GM23338 (cell line): ENCODE measurements around the gene BEST4. TPM values are rescaled to one million over a fixed set of nuclear protein-coding genes. Genes with fewer than 3 reads are reported as not detected.
"Not testable (repeated sequence)": the region's sequence is repeated elsewhere in the genome, so short reads cannot be mapped to it uniquely, and the experiment has no call there.

Experiments
- ATAC-seq: fragments of 200-7000 bp; cut with Tn5 transposase; 3 replicates; pipeline ENCODE4 v1.9.1; 2020
- DNase-seq: peaks from one replicate; pipeline ENCODE4 v3.0.0-alpha.2; 2015; ENCODE audit warnings: low spot score
- H2AFZ ChIP-seq: fragments of 200-600 bp; sonication (generic); 2 replicates; pipeline ENCODE4 v1.8.0; 2016; ENCODE audit warnings: antibody characterized with exemption, mild to moderate bottlenecking, moderate library complexity
- H3F3A ChIP-seq: fragments of 200-600 bp; sonication (generic); replicated peaks from 2 replicates; pipeline ENCODE4 v1.8.0; 2017; ENCODE audit warnings: antibody characterized with exemption, mixed run types, low read depth
- H3K27ac ChIP-seq: fragments of 200-600 bp; sonication (generic); 2 replicates; pipeline ENCODE4 v1.6.1; 2016; ENCODE audit warnings: low read depth
- H3K27me3 ChIP-seq: fragments of 200-600 bp; sonication (generic); 2 replicates; pipeline ENCODE4 v1.8.0; 2016; ENCODE audit warnings: mild to moderate bottlenecking, mixed run types, moderate library complexity; ENCODE audit not compliant: insufficient read depth
- H3K36me3 ChIP-seq: fragments of 200-600 bp; sonication (generic); 2 replicates; pipeline ENCODE4 v1.8.0; 2016; ENCODE audit warnings: mild to moderate bottlenecking; ENCODE audit not compliant: insufficient read depth
- H3K4me1 ChIP-seq: fragments of 200-600 bp; sonication (generic); 2 replicates; pipeline ENCODE4 v1.8.0; 2016; ENCODE audit warnings: mild to moderate bottlenecking, moderate library complexity; ENCODE audit not compliant: insufficient read depth
- H3K4me2 ChIP-seq: fragments of 200-600 bp; sonication (generic); 2 replicates; pipeline ENCODE4 v1.7.1; 2017; ENCODE audit warnings: mixed run types
- H3K4me3 ChIP-seq: fragments of 200-600 bp; sonication (generic); 2 replicates; pipeline ENCODE4 v1.6.1; 2016; ENCODE audit warnings: mixed run types
- H3K79me2 ChIP-seq: fragments of 200-600 bp; sonication (generic); replicated peaks from 2 replicates; pipeline ENCODE4 v1.8.0; 2017; ENCODE audit warnings: mild to moderate bottlenecking; ENCODE audit not compliant: insufficient read depth
- H3K9me2 ChIP-seq: fragments of 200-600 bp; sonication (generic); 2 replicates; pipeline ENCODE4 v1.8.0; 2017; ENCODE audit not compliant: insufficient read depth
- H4K20me1 ChIP-seq: fragments of 200-600 bp; sonication (generic); replicated peaks from 2 replicates; pipeline ENCODE4 v1.8.0; 2017; ENCODE audit warnings: mild to moderate bottlenecking; ENCODE audit not compliant: insufficient read depth
- H3K27ac Mint-ChIP-seq: 2 replicates; pipeline ENCODE4 v1.8.0; 2020; ENCODE audit warnings: inconsistent platforms, mild to moderate bottlenecking, moderate library complexity, mixed read lengths
- H3K27me3 Mint-ChIP-seq: 3 replicates; pipeline ENCODE4 v1.8.0; 2022; ENCODE audit warnings: low read depth, mild to moderate bottlenecking, moderate library complexity, mixed read lengths, inconsistent platforms; ENCODE audit not compliant: insufficient read depth, poor library complexity
- H3K36me3 Mint-ChIP-seq: 3 replicates; pipeline ENCODE4 v1.8.0; 2021; ENCODE audit warnings: low read depth, mild to moderate bottlenecking, inconsistent platforms, moderate library complexity, mixed read lengths
- H3K4me1 Mint-ChIP-seq: 3 replicates; pipeline ENCODE4 v1.8.0; 2020; ENCODE audit warnings: mild to moderate bottlenecking, inconsistent platforms, mixed read lengths
- H3K4me3 Mint-ChIP-seq: 3 replicates; pipeline ENCODE4 v1.8.0; 2021; ENCODE audit warnings: moderate library complexity, mild to moderate bottlenecking, inconsistent platforms, mixed read lengths
- H3K9me3 Mint-ChIP-seq: 3 replicates; pipeline ENCODE4 v1.8.0; 2020; ENCODE audit warnings: moderate library complexity, mild to moderate bottlenecking, inconsistent platforms, mixed read lengths
- CREB1 ChIP-seq: fragments of 250-450 bp; sonication (Bioruptor Pico); IDR thresholded peaks from 2 replicates; pipeline ENCODE4 v1.5.0; 2020; ENCODE audit warnings: low read depth, mild to moderate bottlenecking, moderate library complexity
- CTCF ChIP-seq, 2 experiments: fragments of 200-600 bp in 1 of 2; sonication (generic) in 1 of 2; conservative IDR thresholded peaks; 2 replicates each; pipeline versions ENCODE4 v1.5.1 to v1.6.1; 2016 to 2017; ENCODE audit warnings: antibody characterized with exemption in 2 of 2, low read depth in 2 of 2, mild to moderate bottlenecking in 2 of 2, moderate library complexity in 1 of 2
- ETS1 ChIP-seq: IDR thresholded peaks from 2 replicates; pipeline ENCODE4 v1.6.1; 2016; ENCODE audit warnings: antibody characterized with exemption
- EZH2phosphoT487 ChIP-seq: fragments of 200-600 bp; sonication (generic); IDR thresholded peaks from one replicate; pipeline ENCODE4 v1.8.1; 2018; ENCODE audit warnings: antibody characterized with exemption; ENCODE audit not compliant: unreplicated experiment
- JUNB ChIP-seq: IDR thresholded peaks from one replicate; pipeline ENCODE4 v1.6.1; 2016; ENCODE audit warnings: antibody characterized with exemption; ENCODE audit not compliant: unreplicated experiment
- NANOG ChIP-seq: IDR thresholded peaks from 2 replicates; pipeline ENCODE4 v1.6.1; 2016; ENCODE audit warnings: antibody characterized with exemption, borderline replicate concordance
- POLR2AphosphoS5 ChIP-seq: IDR thresholded peaks from 2 replicates; pipeline ENCODE4 v1.6.1; 2016; ENCODE audit warnings: antibody characterized with exemption, low read depth
- STAT1 ChIP-seq: IDR thresholded peaks from one replicate; pipeline ENCODE4 v1.6.1; 2016; ENCODE audit warnings: antibody characterized with exemption; ENCODE audit not compliant: unreplicated experiment
- polyA plus RNA-seq: library from polyadenylated mRNA; unstranded; fragments of >200 nt; fragmentation: Nextera tagmentation; extraction: Ambion mirVana; gene quantifications from 2 replicates; pipeline ENCODE4 v1.2.1, GENCODE V29; 2016
- total RNA-seq: library from RNA; depleted of rRNA; stranded (reverse); fragments of >200 nt; shearing (Covaris generic); gene quantifications from 2 replicates; pipeline ENCODE4 v1.2.3, GENCODE V29; 2014
- TF ChIP-seq, protein P1 (sequence below): IDR thresholded peaks from one replicate; pipeline ENCODE4 v1.6.1; 2018; ENCODE audit warnings: antibody characterized with exemption; ENCODE audit not compliant: unreplicated experiment

Gene BEST4
- total and polyA plus RNA-seq, 2 experiments from 2014 or later = 0.63 to 1.6 TPM

DNA sequence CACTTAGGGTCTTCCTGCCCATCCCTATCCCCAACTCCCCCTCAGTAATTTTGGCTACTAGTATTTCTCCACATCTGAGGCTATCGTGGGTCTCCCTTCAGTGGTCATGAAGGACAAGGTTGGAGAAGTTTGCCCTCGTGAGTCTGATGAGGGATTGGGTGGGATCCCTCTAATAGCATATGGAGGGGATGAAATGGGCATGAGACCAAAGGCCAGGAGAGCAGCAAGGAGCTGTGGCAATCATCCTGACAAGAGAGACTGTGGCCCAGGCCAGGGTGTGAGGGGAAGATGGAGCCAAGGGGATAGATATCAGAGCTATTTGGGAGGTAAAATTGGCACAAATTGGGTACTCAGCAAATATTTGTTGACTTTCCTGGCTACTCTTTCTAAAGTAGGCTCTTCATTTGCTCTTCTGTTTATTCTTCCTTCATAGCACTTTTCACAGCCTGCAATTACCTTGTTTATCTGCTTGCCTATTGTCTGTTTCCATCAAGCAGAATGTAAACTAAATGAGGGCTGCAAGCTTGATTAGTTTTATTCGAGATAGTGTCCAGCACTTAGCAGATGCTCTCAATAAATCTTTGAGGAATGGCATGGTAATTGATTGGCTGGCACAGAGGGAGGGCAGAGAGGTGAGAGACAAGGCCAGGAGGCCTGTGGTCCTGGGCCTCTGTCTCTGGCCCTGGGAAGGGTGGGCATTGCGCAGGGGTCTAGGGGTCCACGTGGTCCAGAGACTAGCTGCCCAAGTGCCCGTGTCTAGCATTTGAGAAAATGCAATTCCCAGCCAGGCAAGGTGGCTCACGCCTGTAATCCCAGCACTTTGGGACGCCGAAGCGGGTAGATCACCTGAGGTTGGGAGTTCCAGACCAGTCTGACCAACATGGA lies 10.8 kb upstream of the BEST4 start (continued):
- TF ChIP-seq, protein P1, sequence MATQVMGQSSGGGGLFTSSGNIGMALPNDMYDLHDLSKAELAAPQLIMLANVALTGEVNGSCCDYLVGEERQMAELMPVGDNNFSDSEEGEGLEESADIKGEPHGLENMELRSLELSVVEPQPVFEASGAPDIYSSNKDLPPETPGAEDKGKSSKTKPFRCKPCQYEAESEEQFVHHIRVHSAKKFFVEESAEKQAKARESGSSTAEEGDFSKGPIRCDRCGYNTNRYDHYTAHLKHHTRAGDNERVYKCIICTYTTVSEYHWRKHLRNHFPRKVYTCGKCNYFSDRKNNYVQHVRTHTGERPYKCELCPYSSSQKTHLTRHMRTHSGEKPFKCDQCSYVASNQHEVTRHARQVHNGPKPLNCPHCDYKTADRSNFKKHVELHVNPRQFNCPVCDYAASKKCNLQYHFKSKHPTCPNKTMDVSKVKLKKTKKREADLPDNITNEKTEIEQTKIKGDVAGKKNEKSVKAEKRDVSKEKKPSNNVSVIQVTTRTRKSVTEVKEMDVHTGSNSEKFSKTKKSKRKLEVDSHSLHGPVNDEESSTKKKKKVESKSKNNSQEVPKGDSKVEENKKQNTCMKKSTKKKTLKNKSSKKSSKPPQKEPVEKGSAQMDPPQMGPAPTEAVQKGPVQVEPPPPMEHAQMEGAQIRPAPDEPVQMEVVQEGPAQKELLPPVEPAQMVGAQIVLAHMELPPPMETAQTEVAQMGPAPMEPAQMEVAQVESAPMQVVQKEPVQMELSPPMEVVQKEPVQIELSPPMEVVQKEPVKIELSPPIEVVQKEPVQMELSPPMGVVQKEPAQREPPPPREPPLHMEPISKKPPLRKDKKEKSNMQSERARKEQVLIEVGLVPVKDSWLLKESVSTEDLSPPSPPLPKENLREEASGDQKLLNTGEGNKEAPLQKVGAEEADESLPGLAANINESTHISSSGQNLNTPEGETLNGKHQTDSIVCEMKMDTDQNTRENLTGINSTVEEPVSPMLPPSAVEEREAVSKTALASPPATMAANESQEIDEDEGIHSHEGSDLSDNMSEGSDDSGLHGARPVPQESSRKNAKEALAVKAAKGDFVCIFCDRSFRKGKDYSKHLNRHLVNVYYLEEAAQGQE = no peak
- TF ChIP-seq ETS1 (no peak), NANOG (no peak), CTCF (conservative IDR thresholded peaks at IDR 0.05; ENCODE audit: low read depth in 2 of 2) (no peak), EZH2phosphoT487 (no peak), POLR2AphosphoS5 (no peak), STAT1 (no peak), JUNB (no peak), CREB1 (no peak)

- not testable (repeated sequence) for H3K79me2 ChIP-seq, H4K20me1 ChIP-seq, H3K27ac ChIP-seq, H2AFZ ChIP-seq, H3K27me3 Mint-ChIP-seq, H3K4me3 ChIP-seq, H3K4me3 Mint-ChIP-seq, H3K36me3 ChIP-seq, H3K27me3 ChIP-seq, H3K36me3 Mint-ChIP-seq, DNase-seq, H3K4me2 ChIP-seq, H3K9me3 Mint-ChIP-seq, ATAC-seq, H3K9me2 ChIP-seq, H3K27ac Mint-ChIP-seq
- Histone ChIP-seq H3K4me1 (peaks cover 11% of the 10 kb centered on the region; the same call in 1 of the 2 replicates), H3F3A (peaks cover 19% of the 10 kb centered on the region)
- peaks cover 18% of the 10 kb centered on the region for H3K4me1 Mint-ChIP-seq
Observed at GRCh38 chr1:44797886-44798285, 9.9 kb upstream of the BEST4 start.
